ENCODE measurements around the gene ZBTB39.
"Not testable (repeated sequence)": the region's sequence is repeated elsewhere in the genome, so short reads cannot be mapped to it uniquely, and the experiment has no call there.

ZBTB39 gene

DNA sequence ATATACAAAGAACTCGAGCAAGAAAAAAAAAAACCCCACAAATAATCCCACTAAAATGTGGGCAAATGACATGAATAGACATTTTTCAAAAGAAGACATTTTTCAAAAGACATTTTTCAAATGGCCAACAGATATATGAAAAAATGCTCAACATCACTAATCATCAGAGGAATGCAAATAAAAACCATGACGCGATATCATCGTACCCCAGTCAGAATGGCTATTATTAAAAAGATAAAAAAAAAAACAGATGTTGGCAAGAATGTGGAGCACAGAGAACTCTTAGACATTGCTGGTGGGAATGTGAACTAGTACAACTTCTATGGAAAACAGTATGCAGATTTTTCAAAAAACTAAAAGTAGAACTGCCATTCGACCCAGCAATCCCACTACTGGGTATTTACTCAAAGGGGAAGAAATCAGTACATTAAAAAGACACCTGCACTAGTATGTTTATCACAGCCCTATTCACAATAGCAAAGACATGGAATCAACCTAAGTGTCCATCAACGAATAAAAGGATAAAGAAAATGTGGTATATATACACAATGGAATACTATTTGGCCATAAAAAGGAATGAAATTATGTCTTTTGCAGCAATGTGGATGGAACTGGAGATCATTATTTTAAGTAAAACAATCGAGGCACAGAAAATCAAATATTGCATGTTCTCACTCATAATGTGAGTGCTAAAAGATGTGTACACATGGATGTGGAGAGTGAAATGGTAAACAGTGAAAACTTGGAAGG, 16.3 kb downstream of the ZBTB39 start:
- Histone ChIP-seq H3K36me3 (replicated peaks) (no peaks in the 10 kb centered on the region), H3K9me3 (no peaks in the 10 kb centered on the region), H3K4me1 (peaks cover 5% of the 10 kb centered on the region), H3K4me3 (no peak overlapping the region), H3K27me3 (ENCODE audit: low read depth) (peaks cover 17% of the 10 kb centered on the region; the same call in 1 of the 2 replicates)
- DNase-seq (ENCODE audit: low spot score in 2 of 2): no peak
- in situ Hi-C loops (cut with MboI; ENCODE audit: low sequenced_read_pairs): loop anchor here (5.0 kb wide), 1 partner anchor 238 kb away; the partner anchor contains the start of gene PRIM1

GRCh38 chr12:56988207-56988739, 18.1 kb downstream of the ZBTB39 start:
- H3K4me3 ChIP-seq: no peak overlapping the region
- DNase-seq (ENCODE audit: low spot score in 2 of 2): no peak
- in situ Hi-C loops (cut with MboI; ENCODE audit: low sequenced_read_pairs): loop anchor here (5.0 kb wide), 1 partner anchor 236 kb away; the partner anchor contains the start of gene PRIM1
- H3K4me1 ChIP-seq: peaks cover 5% of the 10 kb centered on the region
- peaks cover 17% of the 10 kb centered on the region; the same call in 1 of the 2 replicates for H3K27me3 ChIP-seq (ENCODE audit: low read depth)
- H3K9me3 ChIP-seq: no peaks in the 10 kb centered on the region
- no peaks in the 10 kb centered on the region for H3K36me3 ChIP-seq (replicated peaks)

DNA sequence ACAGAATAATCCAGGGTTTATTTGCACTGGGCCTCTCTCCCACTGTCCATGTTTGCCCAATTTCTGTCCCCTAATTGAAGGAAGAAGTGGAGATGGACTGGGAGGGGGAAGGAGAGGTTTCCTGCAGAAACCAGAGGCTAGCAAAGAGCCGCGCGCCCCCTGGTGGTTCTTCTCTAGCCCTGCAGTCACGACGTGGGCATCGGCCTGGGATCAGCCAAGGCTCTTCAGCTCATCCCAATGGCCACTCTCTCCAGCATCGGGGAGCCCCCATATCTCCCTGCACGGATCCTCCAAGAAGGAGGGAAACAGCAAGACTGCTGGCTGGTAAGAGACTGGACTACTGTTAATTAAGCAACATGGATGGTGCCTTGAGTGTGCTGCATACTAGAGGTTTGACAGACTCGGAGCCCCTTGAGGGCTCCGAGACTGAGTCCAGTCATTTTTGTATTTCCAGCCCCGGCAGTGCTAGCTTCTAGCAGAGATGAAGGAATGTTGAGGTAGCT, 18.7 kb downstream of the ZBTB39 start:
- DNase-seq (ENCODE audit: low spot score in 2 of 2): peak; percentile 76 to 88
- Histone ChIP-seq H3K27me3 (ENCODE audit: low read depth) (peaks cover 17% of the 10 kb centered on the region; the same call in 1 of the 2 replicates), H3K36me3 (replicated peaks) (no peaks in the 10 kb centered on the region), H3K4me3 (no peak overlapping the region), H3K9me3 (no peaks in the 10 kb centered on the region), H3K4me1 (peaks cover 5% of the 10 kb centered on the region)
- in situ Hi-C loops (cut with MboI; ENCODE audit: low sequenced_read_pairs): loop anchor here (5.0 kb wide), 1 partner anchor 235 kb away; the partner anchor contains the start of gene PRIM1

DNA sequence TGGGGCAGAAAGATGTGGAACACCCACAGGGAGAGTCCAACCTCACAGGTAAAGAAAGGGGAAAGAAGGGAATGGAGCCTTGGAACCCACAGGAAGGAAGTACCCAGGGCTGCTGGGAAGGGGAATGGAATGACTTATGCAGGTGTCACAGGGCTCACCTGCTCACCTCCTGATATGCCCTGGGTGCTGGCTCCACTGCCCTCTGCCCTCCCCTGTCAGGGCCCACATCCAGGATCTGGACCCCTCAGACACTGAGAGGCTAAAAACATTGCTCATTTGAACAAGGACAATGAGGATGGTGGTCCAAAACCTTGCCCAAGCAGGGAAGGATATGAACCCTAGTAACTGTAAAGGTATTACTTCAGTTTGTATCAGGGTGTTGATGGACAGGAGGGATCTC, 19.3 kb downstream of the ZBTB39 start:
- Histone ChIP-seq H3K9me3 (no peaks in the 10 kb centered on the region), H3K4me3 (no peak overlapping the region), H3K36me3 (replicated peaks) (no peaks in the 10 kb centered on the region), H3K4me1 (peaks cover 5% of the 10 kb centered on the region), H3K27me3 (ENCODE audit: low read depth) (peaks cover 17% of the 10 kb centered on the region; the same call in 1 of the 2 replicates)
- in situ Hi-C loops (cut with MboI; ENCODE audit: low sequenced_read_pairs): loop anchor here (5.0 kb wide), 1 partner anchor 235 kb away; the partner anchor contains the start of gene PRIM1
- no peak for DNase-seq (ENCODE audit: low spot score in 2 of 2)

DNA sequence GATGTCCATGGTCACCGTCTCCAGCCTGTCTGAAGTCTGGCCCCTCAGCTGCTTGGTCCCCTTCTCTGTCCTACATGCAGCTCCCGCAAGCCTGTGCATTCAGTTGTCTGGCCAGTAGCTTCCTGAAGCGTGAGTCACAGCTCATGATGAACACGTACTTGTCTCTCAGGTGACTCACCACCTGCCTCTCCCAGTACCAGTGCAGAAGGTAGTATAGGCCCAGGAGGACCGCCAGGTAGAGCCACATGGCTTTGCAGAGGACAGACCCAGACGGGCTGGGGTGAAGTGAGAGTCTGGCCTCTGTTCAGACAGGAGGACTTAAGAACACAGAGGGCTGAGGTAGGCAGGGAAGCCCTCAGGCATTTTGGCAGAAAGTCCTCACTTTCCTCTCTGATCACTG, 20.6 kb downstream of the ZBTB39 start:
- H3K9me3 ChIP-seq; H3K4me1 ChIP-seq; H3K4me3 ChIP-seq; DNase-seq (ENCODE audit: low spot score in 2 of 2); H3K36me3 ChIP-seq (replicated peaks): not testable (repeated sequence)
- in situ Hi-C loops (cut with MboI; ENCODE audit: low sequenced_read_pairs): loop anchor here (5.0 kb wide), 1 partner anchor 233 kb away; the partner anchor contains the start of gene PRIM1
- H3K27me3 ChIP-seq (ENCODE audit: low read depth): peaks cover 16% of the 10 kb centered on the region; the same call in 1 of the 2 replicates

GRCh38 chr12:56983386-56983785, 23.0 kb downstream of the ZBTB39 start:
- H3K9me3 ChIP-seq: no peaks in the 10 kb centered on the region
- no peak overlapping the region for H3K4me3 ChIP-seq
- H3K27me3 ChIP-seq (ENCODE audit: low read depth): peaks cover 7% of the 10 kb centered on the region; the same call in 1 of the 2 replicates
- no peaks in the 10 kb centered on the region for H3K36me3 ChIP-seq (replicated peaks)
- in situ Hi-C loops (cut with MboI; ENCODE audit: low sequenced_read_pairs): no loop called here
- H3K4me1 ChIP-seq: peaks cover 5% of the 10 kb centered on the region; the same call in 1 of the 2 replicates
- DNase-seq (ENCODE audit: low spot score in 2 of 2): no peak

DNA sequence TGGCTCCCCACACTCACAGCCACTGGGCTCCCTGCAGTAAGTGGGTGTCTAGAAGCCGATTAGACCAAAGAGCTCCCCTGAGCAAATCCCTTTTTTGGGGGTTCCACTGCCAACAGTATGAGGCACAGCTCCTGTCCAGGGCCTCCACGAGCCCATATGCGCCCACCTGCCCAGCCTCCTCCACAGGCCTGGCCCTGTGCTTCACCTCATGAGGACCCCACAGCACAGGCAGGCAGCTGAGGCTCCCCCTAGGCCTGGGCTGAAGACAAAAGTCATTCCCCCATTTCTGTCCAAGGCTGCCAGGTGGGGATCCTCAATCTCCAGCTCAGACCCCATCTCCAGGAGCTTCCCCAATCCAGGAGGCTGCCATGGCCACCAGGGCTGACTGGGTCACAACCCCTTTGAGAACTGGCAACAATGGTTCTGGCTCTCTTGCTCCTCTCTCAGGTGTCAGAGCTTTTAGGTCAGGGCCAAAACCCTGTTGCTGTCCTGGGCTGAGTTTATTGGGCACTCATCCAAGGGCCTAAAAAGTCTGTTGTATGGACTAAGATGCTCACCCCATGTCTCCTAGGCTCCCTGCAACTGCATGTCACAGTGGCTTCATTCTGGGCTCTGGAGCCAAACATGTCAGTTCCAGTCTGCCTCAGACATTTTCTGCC, 23.6 kb downstream of the ZBTB39 start:
- H3K36me3 ChIP-seq (replicated peaks); H3K4me1 ChIP-seq; H3K27me3 ChIP-seq (ENCODE audit: low read depth); DNase-seq (ENCODE audit: low spot score in 2 of 2); H3K9me3 ChIP-seq; H3K4me3 ChIP-seq; in situ Hi-C loops (cut with MboI; ENCODE audit: low sequenced_read_pairs): not testable (repeated sequence)

DNA sequence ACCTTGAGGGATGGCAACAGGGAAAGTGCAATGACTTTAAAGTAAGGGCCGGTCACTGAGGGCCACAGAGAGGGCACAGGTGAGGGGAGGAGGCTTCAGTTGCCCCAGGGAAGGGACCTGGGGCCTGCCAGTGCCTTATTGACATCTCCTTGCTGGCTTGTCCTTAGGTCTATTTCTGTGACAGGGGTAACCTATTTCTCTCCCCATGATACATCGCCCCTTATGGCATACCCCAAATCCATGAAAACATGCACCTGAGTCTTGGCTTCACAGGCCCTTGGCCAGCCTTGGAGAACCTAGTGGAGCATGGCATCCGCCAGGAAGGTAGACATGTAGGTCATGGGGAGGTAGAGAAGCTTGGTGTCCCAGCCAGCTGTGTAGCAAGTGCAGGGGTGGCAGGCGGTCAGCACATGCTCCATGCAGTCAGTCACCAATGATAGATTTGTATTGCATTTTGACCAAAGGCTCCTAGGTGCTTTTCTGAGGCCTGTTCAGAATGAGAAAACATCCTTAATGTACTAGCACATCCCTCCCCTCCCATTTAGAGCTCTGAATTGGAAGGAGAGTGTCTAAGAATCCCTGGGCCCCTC, 25.3 kb downstream of the ZBTB39 start:
- Histone ChIP-seq H3K36me3 (replicated peaks) (no peaks in the 10 kb centered on the region), H3K4me1 (peaks cover 3% of the 10 kb centered on the region; the same call in 1 of the 2 replicates), H3K4me3 (no peak overlapping the region), H3K27me3 (ENCODE audit: low read depth) (peaks cover 3% of the 10 kb centered on the region), H3K9me3 (no peaks in the 10 kb centered on the region)
- in situ Hi-C loops (cut with MboI; ENCODE audit: low sequenced_read_pairs): no loop called here
- DNase-seq (ENCODE audit: low spot score in 2 of 2): no peak

- Histone ChIP-seq H3K27me3 (ENCODE audit: low read depth) (peaks cover 4% of the 10 kb centered on the region; the same call in 1 of the 2 replicates), H3K9me3 (no peaks in the 10 kb centered on the region), H3K4me1 (peaks cover 5% of the 10 kb centered on the region; the same call in 1 of the 2 replicates), H3K4me3 (no peak overlapping the region), H3K36me3 (replicated peaks) (no peaks in the 10 kb centered on the region)
- in situ Hi-C loops (cut with MboI; ENCODE audit: low sequenced_read_pairs): no loop called here
- DNase-seq (ENCODE audit: low spot score in 2 of 2): no peak
These were observed 26.1 kb downstream of the ZBTB39 start for GRCh38 chr12:56980268-56980667.

DNA sequence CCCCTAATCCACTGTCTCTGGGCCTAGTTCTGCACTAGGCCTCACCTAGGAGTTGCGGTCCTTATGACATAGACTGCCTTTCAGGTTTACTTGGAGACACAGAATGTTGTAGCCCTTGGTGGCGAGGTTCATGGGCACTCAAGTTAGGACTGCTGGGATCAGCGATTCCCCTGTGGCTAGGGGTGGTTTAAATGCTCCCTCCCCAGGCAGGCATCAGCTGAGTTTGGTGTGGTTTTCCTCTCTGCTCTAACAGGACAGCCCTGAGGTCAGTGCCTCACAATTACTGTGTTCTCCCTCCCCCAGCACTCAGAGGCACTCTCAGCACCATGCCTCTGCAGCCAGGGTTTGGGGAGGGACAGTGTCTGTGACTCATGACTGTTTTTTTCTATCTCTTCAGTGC, 26.7 kb downstream of the ZBTB39 start:
- no peaks in the 10 kb centered on the region for H3K36me3 ChIP-seq (replicated peaks)
- in situ Hi-C loops (cut with MboI; ENCODE audit: low sequenced_read_pairs): no loop called here
- peaks cover 5% of the 10 kb centered on the region; the same call in 1 of the 2 replicates for H3K4me1 ChIP-seq
- peaks cover 4% of the 10 kb centered on the region; the same call in 1 of the 2 replicates for H3K27me3 ChIP-seq (ENCODE audit: low read depth)
- DNase-seq (ENCODE audit: low spot score in 2 of 2): no peak
- H3K4me3 ChIP-seq: no peak overlapping the region
- no peaks in the 10 kb centered on the region for H3K9me3 ChIP-seq

DNA sequence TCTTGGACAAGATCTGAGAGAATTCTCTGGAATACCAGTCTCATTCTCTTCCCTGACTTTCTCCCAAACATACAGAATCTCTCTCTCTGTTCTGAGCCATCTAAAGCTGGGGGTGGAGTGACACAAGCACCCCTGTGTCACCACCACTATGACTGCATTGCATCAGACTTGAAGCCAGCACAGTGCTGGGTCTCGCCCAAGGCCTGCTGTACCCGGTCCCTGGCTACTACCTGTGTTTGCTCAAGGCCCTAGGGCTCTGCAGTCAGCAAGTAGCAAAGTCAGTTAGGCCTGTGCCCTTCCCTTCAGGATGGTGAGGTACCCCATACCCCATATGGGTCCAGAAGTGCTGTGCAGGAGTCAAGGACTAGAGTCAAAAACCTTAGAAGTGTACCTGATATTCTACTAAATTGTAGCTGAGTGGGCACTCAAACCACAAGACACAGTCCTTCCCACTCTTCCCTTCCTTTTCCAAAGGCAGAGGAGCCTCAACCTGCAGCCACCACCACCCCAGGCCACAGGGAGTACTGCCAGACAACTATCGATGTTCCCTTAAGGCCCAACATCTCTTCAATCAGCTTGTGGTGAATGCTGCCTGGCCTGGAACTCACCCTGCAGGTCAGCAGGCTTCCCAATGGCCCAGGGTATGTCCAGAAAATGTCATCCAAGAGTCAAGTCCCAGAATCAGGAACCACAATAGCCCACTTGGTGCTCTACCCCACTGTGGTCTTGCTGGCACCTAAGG, 27.8 kb downstream of the ZBTB39 start:
- in situ Hi-C loops (cut with MboI; ENCODE audit: low sequenced_read_pairs): no loop called here

DNA sequence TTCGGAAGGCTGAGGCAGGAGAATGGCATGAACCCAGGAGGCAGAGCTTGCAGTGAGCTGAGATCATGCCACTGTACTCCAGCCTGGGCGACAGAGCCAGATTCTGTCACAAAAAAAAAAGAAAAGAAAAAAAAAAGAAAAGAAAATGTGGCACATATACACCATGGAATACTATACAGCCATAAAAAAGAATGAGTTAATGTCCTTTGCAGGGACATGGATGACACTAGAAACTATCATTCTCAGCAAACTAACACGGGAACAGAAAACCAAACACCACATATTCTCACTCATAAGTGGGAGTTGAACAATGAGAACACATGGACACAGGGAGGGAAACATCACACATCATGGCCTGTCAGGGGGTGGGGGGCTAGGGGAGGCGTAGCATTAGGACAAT, 29.0 kb downstream of the ZBTB39 start:
- H3K4me3 ChIP-seq; H3K36me3 ChIP-seq (replicated peaks); H3K27me3 ChIP-seq (ENCODE audit: low read depth); H3K9me3 ChIP-seq; DNase-seq (ENCODE audit: low spot score in 2 of 2); H3K4me1 ChIP-seq; in situ Hi-C loops (cut with MboI; ENCODE audit: low sequenced_read_pairs): not testable (repeated sequence)

More for the DNA sequence above, 27.8 kb downstream of the ZBTB39 start:
- Histone ChIP-seq H3K4me1 (peaks cover 5% of the 10 kb centered on the region; the same call in 1 of the 2 replicates), H3K27me3 (ENCODE audit: low read depth) (peaks cover 4% of the 10 kb centered on the region; the same call in 1 of the 2 replicates), H3K4me3 (no peak overlapping the region), H3K9me3 (no peaks in the 10 kb centered on the region), H3K36me3 (replicated peaks) (no peaks in the 10 kb centered on the region)
- DNase-seq (ENCODE audit: low spot score in 2 of 2): no peak

GRCh38 chr12:56974224-56974623, 32.1 kb downstream of the ZBTB39 start:
- H3K36me3 ChIP-seq (replicated peaks); in situ Hi-C loops (cut with MboI; ENCODE audit: low sequenced_read_pairs); H3K4me3 ChIP-seq; DNase-seq (ENCODE audit: low spot score in 2 of 2); H3K4me1 ChIP-seq; H3K27me3 ChIP-seq (ENCODE audit: low read depth); H3K9me3 ChIP-seq: not testable (repeated sequence)
